Body of pancreas (tissue), 4 donors: ENCODE results near the gene PDC. TPM values are rescaled to one million over a fixed set of nuclear protein-coding genes. Genes with fewer than 3 reads are reported as not detected.

Experiments
- ATAC-seq: fragments of 150-250 bp; one replicate; pipeline ENCODE4 v1.9.1; 2016
- DNase-seq, 4 donors: peaks; one replicate each; pipeline ENCODE4 v3.0.0-alpha.2; 2019
- H3K27ac ChIP-seq, 4 donors: fragments of 200-600 bp; sonication (generic); 1 replicate in 3 of 4; 2 replicates in 1 of 4; pipeline versions ENCODE4 v1.5.1 to v1.6.1; 2016 to 2019; ENCODE audit warnings: mild to moderate bottlenecking in 1 of 4, mixed read lengths in 1 of 4, moderate library complexity in 1 of 4
- H3K27me3 ChIP-seq, 2 donors: fragments of 200-600 bp; sonication (generic); one replicate each; pipeline ENCODE4 v1.6.0; 2016; ENCODE audit warnings: mild to moderate bottlenecking in 1 of 2
- H3K36me3 ChIP-seq, 2 donors: fragments of 200-600 bp; sonication (generic); replicated peaks in 1 of 2; 2 replicates each; pipeline ENCODE4 v1.5.1; 2016; ENCODE audit warnings: low read depth in 2 of 2; ENCODE audit not compliant: insufficient read depth in 1 of 2
- H3K4me1 ChIP-seq: fragments of 200-600 bp; sonication (generic); one replicate; pipeline ENCODE4 v1.6.0; 2016
- H3K4me3 ChIP-seq, 2 donors: fragments of 200-600 bp; sonication (generic); 1 replicate in 1 of 2; 2 replicates in 1 of 2; pipeline ENCODE4 v1.5.1; 2016 to 2019
- H3K9me3 ChIP-seq, 3 donors: fragments of 200-600 bp; sonication (generic); 1 replicate in 2 of 3; 2 replicates in 1 of 3; pipeline ENCODE4 v1.5.1; 2016
- POLR2A ChIP-seq, 3 donors: fragments of 450-650 bp; IDR thresholded peaks; one replicate each; pipeline ENCODE4 v1.6.1; 2016; ENCODE audit warnings: antibody characterized with exemption in 3 of 3, mild to moderate bottlenecking in 2 of 3
- WGBS, 2 donors: methylation state at CpG; one replicate each; pipeline ENCODE4 v1.1.5; 2017; 5-methylcytosine and 5-hydroxymethylcytosine counted together
- intact Hi-C: fragments of 100-400 bp; cut with DNase I; formaldehyde crosslinking; loops from one replicate; pipeline ENCODE4 v1.15.1; 2023
- total RNA-seq, 2 donors: library from RNA; depleted of rRNA; stranded (reverse); fragments of >200 nt; gene quantifications; one replicate each; pipeline ENCODE4 v1.1.0, GENCODE V29; 2016
- TF ChIP-seq, protein P1 (sequence below), 7 experiments: fragments of 450-650 bp in 4 of 7; fragments of 200-600 bp in 3 of 7; sonication (generic) in 3 of 7; IDR thresholded peaks; one replicate each; pipeline ENCODE4 v1.5.1; 2016 to 2019; ENCODE audit warnings: antibody characterized with exemption in 7 of 7

The PDC gene
- total RNA-seq, 2 donors from 2014 or later: not detected

DNA sequence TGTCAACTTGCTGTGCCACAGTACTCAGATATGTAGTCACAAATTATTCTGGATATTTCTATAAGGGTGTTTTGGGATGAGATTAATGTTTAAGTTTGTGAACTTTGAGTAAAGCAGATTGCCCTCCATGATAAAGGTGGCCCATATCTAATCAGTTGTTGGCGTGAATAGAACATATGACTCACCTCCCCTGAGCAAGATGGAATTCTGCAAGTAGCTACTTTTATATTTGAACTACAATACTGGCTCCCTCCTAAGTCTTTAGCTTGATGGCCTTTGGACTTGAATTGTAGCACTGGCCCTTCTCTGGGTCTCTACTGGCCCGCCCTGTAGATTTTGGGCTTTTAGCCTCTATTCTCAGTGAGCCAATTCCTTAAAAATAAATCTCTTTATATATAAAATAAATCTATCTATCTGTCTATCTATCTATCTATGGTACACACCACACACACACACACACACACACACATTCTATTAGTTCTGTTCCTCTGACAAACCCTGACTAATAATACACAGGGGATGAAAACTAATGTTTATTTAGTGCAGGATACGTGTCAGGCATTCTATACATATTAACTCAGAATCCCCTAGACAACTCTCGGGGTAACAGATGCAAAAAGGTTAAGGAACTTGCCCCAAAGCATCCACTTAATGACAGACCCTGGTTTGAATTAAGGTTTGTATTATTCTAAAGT is 37.9 kb upstream of the PDC start:
- no peak for ATAC-seq
- no peaks in the 10 kb centered on the region for H3K36me3 ChIP-seq
- TF ChIP-seq, protein P1, sequence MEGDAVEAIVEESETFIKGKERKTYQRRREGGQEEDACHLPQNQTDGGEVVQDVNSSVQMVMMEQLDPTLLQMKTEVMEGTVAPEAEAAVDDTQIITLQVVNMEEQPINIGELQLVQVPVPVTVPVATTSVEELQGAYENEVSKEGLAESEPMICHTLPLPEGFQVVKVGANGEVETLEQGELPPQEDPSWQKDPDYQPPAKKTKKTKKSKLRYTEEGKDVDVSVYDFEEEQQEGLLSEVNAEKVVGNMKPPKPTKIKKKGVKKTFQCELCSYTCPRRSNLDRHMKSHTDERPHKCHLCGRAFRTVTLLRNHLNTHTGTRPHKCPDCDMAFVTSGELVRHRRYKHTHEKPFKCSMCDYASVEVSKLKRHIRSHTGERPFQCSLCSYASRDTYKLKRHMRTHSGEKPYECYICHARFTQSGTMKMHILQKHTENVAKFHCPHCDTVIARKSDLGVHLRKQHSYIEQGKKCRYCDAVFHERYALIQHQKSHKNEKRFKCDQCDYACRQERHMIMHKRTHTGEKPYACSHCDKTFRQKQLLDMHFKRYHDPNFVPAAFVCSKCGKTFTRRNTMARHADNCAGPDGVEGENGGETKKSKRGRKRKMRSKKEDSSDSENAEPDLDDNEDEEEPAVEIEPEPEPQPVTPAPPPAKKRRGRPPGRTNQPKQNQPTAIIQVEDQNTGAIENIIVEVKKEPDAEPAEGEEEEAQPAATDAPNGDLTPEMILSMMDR (IDR thresholded peaks at IDR 0.05): no peak
- no peak for TF ChIP-seq POLR2A (IDR thresholded peaks at IDR 0.05)
- WGBS, 2 donors: 69 to 70% methylated on average over 4 of the region's 4 CpGs
- H3K4me3 ChIP-seq: no peak overlapping the region
- H3K27ac ChIP-seq: no peak overlapping the region
- intact Hi-C loops: no loop called here
- DNase-seq: no peak
- H3K27me3 ChIP-seq: no peaks in the 10 kb centered on the region
- no peaks in the 10 kb centered on the region for H3K9me3 ChIP-seq
- H3K4me1 ChIP-seq: no peaks in the 10 kb centered on the region

DNA sequence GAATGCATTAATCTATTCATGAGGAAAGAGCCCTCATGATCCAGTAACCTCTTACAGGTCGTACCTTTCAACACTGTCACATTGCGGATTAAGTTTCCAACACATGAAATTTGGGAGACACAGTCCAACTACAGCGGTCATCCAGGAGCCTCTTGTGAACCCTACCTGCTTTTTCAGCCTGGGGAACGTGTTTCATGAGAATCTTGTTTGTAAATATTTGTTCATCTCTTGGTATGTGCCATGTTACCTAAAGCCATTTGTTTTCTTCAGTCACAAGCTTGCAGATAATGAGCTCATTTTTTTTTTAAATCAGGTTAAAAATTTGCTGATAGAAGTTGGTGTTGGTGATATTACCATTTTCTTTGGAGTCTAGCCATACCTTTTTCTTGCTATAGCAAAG is 37.2 kb upstream of the PDC start:
- Histone ChIP-seq H3K9me3 (no peaks in the 10 kb centered on the region), H3K27ac (no peak overlapping the region), H3K4me1 (no peaks in the 10 kb centered on the region), H3K36me3 (no peaks in the 10 kb centered on the region), H3K27me3 (no peaks in the 10 kb centered on the region), H3K4me3 (no peak overlapping the region)
- DNase-seq: no peak
- ATAC-seq: no peak
- whole genome bisulfite sequencing, 2 donors: 66 to 67% methylated on average over 4 of the region's 4 CpGs
- intact Hi-C loops: no loop called here
- TF ChIP-seq, protein P1 (IDR thresholded peaks at IDR 0.05): no peak
- no peak for TF ChIP-seq POLR2A (IDR thresholded peaks at IDR 0.05)

DNA sequence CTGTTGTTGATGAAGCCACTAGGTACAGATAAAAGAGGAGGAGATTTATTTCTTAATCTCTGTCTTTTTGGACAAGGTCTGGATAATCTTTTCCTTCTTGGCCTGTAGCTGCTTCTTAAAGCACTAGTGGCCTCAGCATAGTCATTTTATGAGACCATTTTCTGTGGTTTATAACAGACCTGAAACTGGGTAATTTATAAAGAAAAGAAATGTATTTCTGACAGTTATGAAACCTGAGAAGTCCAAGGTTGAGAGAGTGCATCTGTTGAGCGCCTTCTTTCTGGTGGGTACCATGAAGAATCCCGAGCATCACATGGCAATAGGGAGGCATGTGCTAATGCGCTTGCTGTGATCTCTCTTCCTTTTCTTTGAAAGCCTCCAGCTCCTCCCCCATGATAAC is 36.7 kb upstream of the PDC start:
- DNase-seq (no peak), ATAC-seq (no peak)
- no peaks in the 10 kb centered on the region for H3K9me3 ChIP-seq
- no peaks in the 10 kb centered on the region for H3K36me3 ChIP-seq
- no peaks in the 10 kb centered on the region for H3K27me3 ChIP-seq
- TF ChIP-seq, protein P1 (IDR thresholded peaks at IDR 0.05): no peak
- no peak for TF ChIP-seq POLR2A (IDR thresholded peaks at IDR 0.05)
- no peak overlapping the region for H3K4me3 ChIP-seq
- intact Hi-C loops: no loop called here
- 98 to 100% methylated on average over 3 of the region's 3 CpGs for WGBS, 2 donors
- H3K4me1 ChIP-seq: no peaks in the 10 kb centered on the region
- H3K27ac ChIP-seq: no peak overlapping the region

DNA sequence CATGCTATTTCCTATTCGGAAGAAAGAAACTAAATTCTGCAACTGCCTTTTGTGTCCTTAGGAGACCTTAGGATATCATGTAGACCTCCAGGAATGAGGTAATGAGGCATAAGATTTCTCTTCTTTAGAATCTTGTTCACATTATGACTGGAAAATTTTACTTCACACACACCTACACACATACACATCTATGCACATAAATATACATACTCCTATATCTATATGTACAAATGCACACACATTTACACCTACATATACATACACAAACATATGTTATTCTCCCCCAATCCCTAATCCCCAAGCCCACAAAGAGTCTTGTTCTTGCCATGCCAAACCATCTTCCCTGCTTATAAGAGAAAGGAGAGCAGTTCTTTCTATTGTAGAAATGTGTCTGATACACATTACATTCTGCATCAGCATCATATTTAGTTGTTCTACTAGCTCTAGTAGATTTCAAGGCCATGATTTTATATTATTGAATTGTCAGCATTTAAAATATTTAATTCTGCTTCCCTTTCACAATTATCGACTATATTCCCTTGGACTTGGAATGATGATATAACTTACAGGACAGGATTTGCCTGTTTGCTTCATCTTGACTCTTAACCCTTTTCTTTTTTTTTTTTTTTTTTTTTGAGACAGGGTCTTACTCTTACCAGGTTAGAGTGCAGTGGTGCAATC is 35.4 kb upstream of the PDC start:
- Histone ChIP-seq H3K4me1 (no peaks in the 10 kb centered on the region), H3K27me3 (no peaks in the 10 kb centered on the region), H3K27ac (no peak overlapping the region), H3K36me3 (no peaks in the 10 kb centered on the region), H3K4me3 (no peak overlapping the region), H3K9me3 (no peaks in the 10 kb centered on the region)
- no peak for TF ChIP-seq POLR2A (IDR thresholded peaks at IDR 0.05)
- TF ChIP-seq, protein P1 (IDR thresholded peaks at IDR 0.05): no peak
- 70 to 90% methylated on average over 2 of the region's 2 CpGs for WGBS, 2 donors
- intact Hi-C loops: no loop called here
- DNase-seq: no peak
- no peak for ATAC-seq
